RKO (cell line): Measurements from ENCODE around the gene OR7D2.
"Not testable (repeated sequence)": the region's sequence is repeated elsewhere in the genome, so short reads cannot be mapped to it uniquely, and the experiment has no call there.

Source experiments
- DNase-seq: peaks from one replicate; pipeline ENCODE4 v3.0.0-alpha.2; 2016; ENCODE audit warnings: low spot score

OR7D2 gene

GRCh38 chr19:9178901-9179300 lies at the start of gene OR7D2:
Gene OR7D2, plus strand, starts transcription at chr19:9178979. Its CDS starts 6,803 bp downstream, at chr19:9185782.
- peak; percentile 43 for DNase-seq

GRCh38 chr19:9130965-9131364 lies 47.8 kb upstream of the OR7D2 start:
- DNase-seq: no peak

- DNase-seq: no peak
Measured at GRCh38 chr19:9132422-9132821, 46.4 kb upstream of the OR7D2 start.

- peak; percentile 46 for DNase-seq
Measured at GRCh38 chr19:9139609-9140158, 39.1 kb upstream of the OR7D2 start.

GRCh38 chr19:9140159-9140874 lies 38.5 kb upstream of the OR7D2 start, which contains the start of gene ZNF317:
Gene ZNF317, plus strand, starts transcription at chr19:9140397. Its CDS starts 15,620 bp downstream, at chr19:9156017.
- peak; percentile 92 for DNase-seq

GRCh38 chr19:9144920-9145319 lies 33.9 kb upstream of the OR7D2 start:
- no peak for DNase-seq

- DNase-seq: no peak
Measured at GRCh38 chr19:9146882-9147281, 31.9 kb upstream of the OR7D2 start.

GRCh38 chr19:9148697-9149096 lies 30.1 kb upstream of the OR7D2 start:
- DNase-seq: no peak

- DNase-seq: no peak
Measured at GRCh38 chr19:9149997-9150396, 28.8 kb upstream of the OR7D2 start.

GRCh38 chr19:9150650-9151049 lies 28.1 kb upstream of the OR7D2 start:
- DNase-seq: no peak

- DNase-seq: no peak
Measured at GRCh38 chr19:9151367-9151766, 27.4 kb upstream of the OR7D2 start.

- DNase-seq: no peak
Measured at GRCh38 chr19:9155591-9155990, 23.2 kb upstream of the OR7D2 start.

GRCh38 chr19:9156304-9156703 lies 22.5 kb upstream of the OR7D2 start:
- DNase-seq: no peak

GRCh38 chr19:9159891-9160290 lies 18.9 kb upstream of the OR7D2 start:
- no peak for DNase-seq

- no peak for DNase-seq
Measured at GRCh38 chr19:9161427-9161826, 17.4 kb upstream of the OR7D2 start.

- no peak for DNase-seq
Measured at GRCh38 chr19:9165261-9165660, 13.5 kb upstream of the OR7D2 start.

GRCh38 chr19:9166846-9167245 lies 11.9 kb upstream of the OR7D2 start:
- DNase-seq: no peak

- no peak for DNase-seq
Measured at GRCh38 chr19:9171393-9171991, 7.3 kb upstream of the OR7D2 start.

GRCh38 chr19:9175326-9175725 lies 3.5 kb upstream of the OR7D2 start:
- no peak for DNase-seq

- DNase-seq: no peak
Measured at GRCh38 chr19:9183000-9183399, 4.2 kb downstream of the OR7D2 start.

- DNase-seq: no peak
Measured at GRCh38 chr19:9187191-9187590, 8.4 kb downstream of the OR7D2 start.

- no peak for DNase-seq
Measured at GRCh38 chr19:9189535-9189934, 10.8 kb downstream of the OR7D2 start.

GRCh38 chr19:9198044-9198443 lies 19.3 kb downstream of the OR7D2 start:
- not testable (repeated sequence) for DNase-seq
